OCI-LY7 (cell line): ENCODE measurements around the gene SYNCRIP. TPM values are rescaled to one million over a fixed set of nuclear protein-coding genes. Genes with fewer than 3 reads are reported as not detected.
"Not testable (repeated sequence)": the region's sequence is repeated elsewhere in the genome, so short reads cannot be mapped to it uniquely, and the experiment has no call there.

Experiments used
- BruUV-seq: library from RNA; stranded (reverse); fragments of 400-500 nt; replicated peaks from 2 replicates; lab custom pipeline; 2021; lab: Mats Ljungman, UMichigan
- CTCF ChIA-PET: fragments of 300-600 bp; sonication (Branson Sonifier 250); formaldehyde crosslinking; loops from one replicate; lab custom pipeline; 2022; ENCODE audit warnings: antibody characterized with exemption; ENCODE audit not compliant: unreplicated experiment; lab: Charles Lee
- POLR2A ChIA-PET: fragments of 300-600 bp; sonication (Branson Sonifier 250); formaldehyde crosslinking; loops from one replicate; lab custom pipeline; 2022; ENCODE audit warnings: antibody characterized with exemption; lab: Charles Lee
- DNase-seq: peaks from one replicate; pipeline ENCODE4 v3.0.0-alpha.2; 2015; ENCODE audit warnings: low spot score
- H2AFZ ChIP-seq: fragments of 200-600 bp; sonication (generic), shearing (Covaris generic); 2 replicates; pipeline ENCODE4 v1.6.1; 2014; ENCODE audit warnings: mild to moderate bottlenecking, antibody characterized with exemption, low read length, moderate library complexity
- H3K27ac ChIP-seq: fragments of 200-600 bp; sonication (generic); 2 replicates; pipeline ENCODE4 v1.5.1; 2014; ENCODE audit warnings: mixed run types, low read depth, mild to moderate bottlenecking, moderate library complexity, low read length, inconsistent platforms; ENCODE audit not compliant: poor library complexity, severe bottlenecking
- H3K36me3 ChIP-seq: fragments of 200-600 bp; sonication (generic); 2 replicates; pipeline ENCODE4 v1.6.1; 2014; ENCODE audit warnings: mild to moderate bottlenecking, antibody characterized with exemption, low read length, moderate library complexity, mixed read lengths; ENCODE audit not compliant: insufficient read depth
- H3K4me1 ChIP-seq: fragments of 200-600 bp; sonication (generic); 2 replicates; pipeline ENCODE4 v1.5.1; 2014; ENCODE audit warnings: mild to moderate bottlenecking, low read length; ENCODE audit not compliant: insufficient read depth, poor library complexity, severe bottlenecking
- H3K4me2 ChIP-seq: fragments of 200-600 bp; sonication (generic); 2 replicates; pipeline ENCODE4 v1.6.1; 2014; ENCODE audit warnings: mild to moderate bottlenecking, low read length
- H3K4me3 ChIP-seq: fragments of 200-600 bp; sonication (generic); 2 replicates; pipeline ENCODE4 v1.5.1; 2014; ENCODE audit warnings: mild to moderate bottlenecking, low read depth, low read length; ENCODE audit not compliant: poor library complexity, severe bottlenecking
- H3K79me2 ChIP-seq: fragments of 200-600 bp; sonication (generic); 2 replicates; pipeline ENCODE4 v1.6.1; 2016; ENCODE audit warnings: low read depth, mild to moderate bottlenecking, low read length, moderate library complexity, mixed read lengths; ENCODE audit not compliant: insufficient read depth
- H3K9me2 ChIP-seq: fragments of 200-600 bp; sonication (generic); 2 replicates; pipeline ENCODE4 v1.6.1; 2016; ENCODE audit warnings: mild to moderate bottlenecking, low read length, mixed read lengths; ENCODE audit not compliant: insufficient read depth
- H3K9me3 ChIP-seq: fragments of 200-600 bp; sonication (generic); 2 replicates; pipeline ENCODE4 v1.6.1; 2014; ENCODE audit warnings: mild to moderate bottlenecking, mixed run types, low read length, mixed read lengths
- H4K20me1 ChIP-seq: fragments of 200-600 bp; sonication (generic); 2 replicates; pipeline ENCODE4 v1.6.1; 2014; ENCODE audit warnings: mild to moderate bottlenecking, antibody characterized with exemption, low read length, moderate library complexity, mixed read lengths; ENCODE audit not compliant: insufficient read depth
- CTCF ChIP-seq: fragments of 200-600 bp; sonication (generic); conservative IDR thresholded peaks from 2 replicates; pipeline ENCODE4 v1.5.1; 2014; ENCODE audit warnings: mild to moderate bottlenecking, antibody characterized with exemption, low read length, moderate library complexity, mixed read lengths
- EZH2phosphoT487 ChIP-seq: fragments of 200-600 bp; sonication (generic); IDR thresholded peaks from 2 replicates; pipeline ENCODE4 v1.6.1; 2018; ENCODE audit warnings: low read depth, borderline replicate concordance, mild to moderate bottlenecking, mixed run types, antibody characterized with exemption, low read length, moderate library complexity, mixed read lengths
- intact Hi-C: fragments of 100-400 bp; cut with micrococcal nuclease; formaldehyde crosslinking; loops from one replicate; pipeline ENCODE4 v1.10.0; 2022; ENCODE audit not compliant: unreplicated experiment
- total RNA-seq, 2 experiments: library from RNA; depleted of rRNA in 1 of 2; stranded (reverse); fragments of >200 nt in 1 of 2; shearing (Covaris generic) in 1 of 2; gene quantifications; 2 replicates each; pipeline ENCODE4 v1.2.3, GENCODE V29; 2014 to 2022

SYNCRIP gene
- total RNA-seq, 2 experiments from 2014 or later = 73.5 to 188 TPM

DNA sequence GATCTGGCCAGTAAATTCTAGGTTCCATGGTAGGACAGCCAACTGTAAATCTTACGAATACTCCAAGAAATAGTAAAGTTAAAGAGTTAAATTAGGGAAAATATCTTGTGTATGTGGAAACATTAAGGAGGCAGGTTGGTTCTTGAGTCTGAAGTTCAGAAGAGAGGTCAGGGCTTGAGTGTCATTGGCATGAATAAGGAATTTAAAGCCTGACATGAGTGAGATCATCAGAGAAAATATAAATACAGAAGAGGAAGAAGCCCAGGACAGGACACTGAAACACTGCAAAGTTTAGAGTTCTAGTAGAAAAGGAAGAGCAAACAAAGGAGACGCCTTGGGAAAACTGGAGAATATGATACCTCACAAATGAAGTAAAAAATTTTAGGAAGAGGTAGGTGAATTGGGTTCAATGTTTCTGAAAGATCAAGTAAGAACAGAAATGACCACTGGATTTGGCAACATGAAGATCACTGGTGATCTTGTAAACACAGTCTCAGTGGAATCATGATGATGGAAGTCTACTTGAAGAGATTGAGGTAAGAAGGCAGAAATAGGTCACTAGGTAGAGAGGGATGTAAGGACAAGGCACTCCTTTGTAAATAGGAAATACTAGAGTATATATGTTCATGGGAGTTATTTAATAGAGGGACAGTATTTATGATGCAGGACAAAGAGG lies 41.6 kb upstream of the SYNCRIP start:
- ChIA-PET CTCF (no interaction called here), POLR2A (interaction anchor here (0.9 to 1.1 kb wide), 2 partner anchors 9 to 42 kb away, joined by 3 read pairs; partner anchors contain the start of gene SYNCRIP)
- TF ChIP-seq CTCF (no peak), EZH2phosphoT487 (no peak)

DNA sequence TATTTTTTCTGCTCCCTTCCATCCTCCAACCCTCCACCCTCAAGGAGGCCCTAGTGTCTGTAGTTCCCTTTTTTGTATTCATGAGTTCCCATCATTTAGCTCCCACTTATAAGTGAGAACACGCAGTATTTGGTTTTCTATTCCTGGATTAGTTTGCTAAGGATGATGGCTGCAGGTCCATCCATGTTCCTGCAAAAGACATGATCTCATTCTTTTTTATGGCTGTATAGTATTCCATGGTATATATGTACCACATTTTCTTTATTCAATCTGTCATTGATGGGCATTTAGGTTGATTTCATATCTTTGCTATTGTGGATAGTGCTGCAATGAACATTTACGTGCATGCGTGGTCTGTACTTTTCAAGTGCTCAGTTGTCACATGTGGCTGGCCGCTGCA lies 39.2 kb upstream of the SYNCRIP start:
- H3K27ac ChIP-seq, H3K4me2 ChIP-seq, H3K4me3 ChIP-seq, H3K9me2 ChIP-seq, CTCF ChIA-PET, H3K4me1 ChIP-seq, intact Hi-C loops, BruUV-seq, H3K9me3 ChIP-seq, H2AFZ ChIP-seq, DNase-seq: not testable (repeated sequence)
- POLR2A ChIA-PET = interaction anchor here (0.7 to 1.4 kb wide), 4 partner anchors 10 to 198 kb away, joined by 3 to 7 read pairs (median 4); partner anchors contain the start of gene SYNCRIP
- peaks cover 11% of the 10 kb centered on the region for H4K20me1 ChIP-seq
- H3K36me3 ChIP-seq = peaks cover 22% of the 10 kb centered on the region
- H3K79me2 ChIP-seq = peaks cover 48% of the 10 kb centered on the region

More for the DNA sequence above, 41.6 kb upstream of the SYNCRIP start:
- H3K4me2 ChIP-seq = no peak overlapping the region
- peaks cover 5% of the 10 kb centered on the region; the same call in 1 of the 2 replicates for H3K9me3 ChIP-seq
- BruUV-seq = no TSS peak
- peaks cover 5% of the 10 kb centered on the region for H3K4me1 ChIP-seq
- no peak overlapping the region for H3K4me3 ChIP-seq
- intact Hi-C loops = no loop called here
- peaks cover 7% of the 10 kb centered on the region; the same call in 1 of the 2 replicates for H3K36me3 ChIP-seq
- H3K27ac ChIP-seq = no peak overlapping the region
- no peak for DNase-seq
- H4K20me1 ChIP-seq = no peaks in the 10 kb centered on the region
- H2AFZ ChIP-seq = no peak overlapping the region
- H3K79me2 ChIP-seq = peaks cover 30% of the 10 kb centered on the region
- H3K9me2 ChIP-seq = no peaks in the 10 kb centered on the region

DNA sequence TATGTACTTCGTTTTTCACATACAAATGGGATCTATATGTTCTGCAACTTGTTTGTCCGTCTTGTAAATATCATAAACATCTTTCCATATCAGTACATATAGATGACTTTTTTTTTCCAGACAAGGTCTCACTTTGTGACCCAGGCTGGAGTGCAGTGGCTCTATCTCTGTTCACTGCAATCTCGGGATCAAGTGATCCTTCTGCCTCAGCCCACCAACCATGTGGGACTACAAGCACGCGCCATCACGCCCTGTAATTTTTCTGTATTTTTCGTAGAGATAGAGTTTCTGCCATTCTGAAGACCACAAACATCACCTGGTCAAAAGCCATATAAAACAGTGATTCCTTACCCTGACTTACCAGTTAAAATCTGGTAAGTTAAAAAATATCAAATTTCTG lies 37.7 kb upstream of the SYNCRIP start:
- Histone ChIP-seq H3K4me3 (peak overlapping the region; percentile 97), H3K9me3 (peaks cover 5% of the 10 kb centered on the region; the same call in 1 of the 2 replicates), H3K79me2 (peaks cover 63% of the 10 kb centered on the region), H3K36me3 (peaks cover 38% of the 10 kb centered on the region), H3K4me2 (peak overlapping the region; percentile 85), H3K9me2 (no peaks in the 10 kb centered on the region), H2AFZ (peak overlapping the region; percentile 63), H3K27ac (peak overlapping the region; percentile 96), H3K4me1 (peaks cover 14% of the 10 kb centered on the region), H4K20me1 (peaks cover 26% of the 10 kb centered on the region)
- peak; percentile 18 for DNase-seq
- BruUV-seq = no TSS peak
- ChIA-PET POLR2A (interaction anchor here (0.6 to 1.4 kb wide), 3 partner anchors 37 to 86 kb away, joined by 3 to 7 read pairs (median 7); partner anchors contain the start of gene SYNCRIP), CTCF (no interaction called here)
- intact Hi-C loops = no loop called here
- TF ChIP-seq CTCF = no peak
- TF ChIP-seq EZH2phosphoT487 = no peak
